A549 (cell line): ENCODE results near the gene ANKS1B. TPM values are rescaled to one million over a fixed set of nuclear protein-coding genes. Genes with fewer than 3 reads are reported as not detected.

Source experiments
- ATAC-seq, 2 experiments: fragments of 200-7000 bp in 1 of 2; fragments of >200 bp in 1 of 2; cut with Nextera tagmentation in 1 of 2; cut with Tn5 transposase in 1 of 2; 3 replicates each; pipeline versions ENCODE4 v1.8.0 to v1.9.1; 2018 to 2020; ENCODE audit warnings: mild to moderate bottlenecking in 1 of 2, moderate library complexity in 1 of 2
- CTCF ChIA-PET: fragments of 300-600 bp; sonication (Branson Sonifier 250); formaldehyde crosslinking; extraction: SDS; loops from one replicate; lab custom pipeline; 2021; ENCODE audit warnings: antibody characterized with exemption, inconsistent platforms; lab: Yijun Ruan, JAX
- POLR2A ChIA-PET: fragments of 350-600 bp; formaldehyde crosslinking; extraction: SDS; loops from one replicate; lab custom pipeline; 2021; ENCODE audit warnings: antibody characterized with exemption, inconsistent platforms; lab: Yijun Ruan, JAX
- DNase-seq, 2 experiments: peaks; one replicate each; pipeline versions ENCODE4 v3.0.0 to v3.0.0-alpha.2; 2011 to 2016; ENCODE audit warnings: low read depth in 1 of 2, low spot score in 1 of 2
- FAIRE-seq: peaks from 2 replicates; lab custom pipeline; 2011; peaks lifted over from hg19 to GRCh38; lab: Jason Lieb, UNC
- H3K27ac ChIP-seq, 2 experiments: fragments of >200 bp; sonication (Bioruptor Twin); formaldehyde crosslinking; 3 replicates each; pipeline ENCODE4 v1.5.1; 2016 to 2017
- H3K4me1 ChIP-seq: fragments of >200 bp; sonication (Bioruptor Twin); formaldehyde crosslinking; 3 replicates; pipeline ENCODE4 v1.6.1; 2016
- H3K4me2 ChIP-seq: fragments of >200 bp; sonication (Bioruptor Twin); formaldehyde crosslinking; 3 replicates; pipeline ENCODE4 v1.6.1; 2016
- H3K4me3 ChIP-seq: fragments of >200 bp; sonication (Bioruptor Twin); formaldehyde crosslinking; 3 replicates; pipeline ENCODE4 v1.5.1; 2016
- H3K9me3 ChIP-seq: fragments of >200 bp; sonication (Bioruptor Twin); formaldehyde crosslinking; 3 replicates; pipeline ENCODE4 v1.6.1; 2016
- BHLHE40 ChIP-seq: IDR thresholded peaks from 2 replicates; pipeline ENCODE4 v1.6.1; 2012; ENCODE audit warnings: low read depth, low read length, inconsistent platforms
- CBX2 ChIP-seq: fragments of 200-600 bp; sonication (generic); IDR thresholded peaks from 2 replicates; pipeline ENCODE4 v1.6.1; 2016; ENCODE audit warnings: low read depth, mild to moderate bottlenecking, borderline replicate concordance
- CEBPB ChIP-seq, 2 experiments: fragments of >200 bp in 1 of 2; sonication (Bioruptor Twin) in 1 of 2; formaldehyde crosslinking in 1 of 2; IDR thresholded peaks; 2 replicates each; pipeline ENCODE4 v1.6.1; 2012 to 2016
- CHD2 ChIP-seq: fragments of 150-350 bp; IDR thresholded peaks from 2 replicates; pipeline ENCODE4 v1.6.1; 2014; ENCODE audit warnings: low read length; ENCODE audit not compliant: partially characterized antibody
- EHMT2 ChIP-seq: fragments of 200-600 bp; sonication (generic); IDR thresholded peaks from 2 replicates; pipeline ENCODE4 v1.6.1; 2016; ENCODE audit warnings: antibody characterized with exemption, low read depth, mild to moderate bottlenecking, moderate library complexity
- FOSB ChIP-seq: fragments of 250-450 bp; sonication (Bioruptor Pico); IDR thresholded peaks from 2 replicates; pipeline ENCODE4 v1.5.0; 2020; ENCODE audit warnings: mild to moderate bottlenecking, moderate library complexity
- FOSL2 ChIP-seq, 2 experiments: fragments of 450-650 bp in 1 of 2; fragments of >200 bp in 1 of 2; sonication (Bioruptor Twin) in 1 of 2; formaldehyde crosslinking; IDR thresholded peaks; 2 replicates each; pipeline versions ENCODE4 v1.5.0 to v1.6.1; 2016 to 2020; ENCODE audit warnings: mild to moderate bottlenecking in 1 of 2, moderate library complexity in 1 of 2
- FOXS1 ChIP-seq: fragments of 250-450 bp; sonication (Bioruptor Pico); IDR thresholded peaks from 2 replicates; pipeline ENCODE4 v1.5.0; 2020; ENCODE audit warnings: mild to moderate bottlenecking, moderate library complexity
- HEYL ChIP-seq: fragments of 250-450 bp; sonication (Bioruptor Pico); IDR thresholded peaks from 2 replicates; pipeline ENCODE4 v1.8.0; 2021; ENCODE audit warnings: mild to moderate bottlenecking, moderate library complexity
- HOXB5 ChIP-seq: fragments of 250-450 bp; sonication (Bioruptor Pico); IDR thresholded peaks from 2 replicates; pipeline ENCODE4 v1.5.0; 2020; ENCODE audit warnings: mild to moderate bottlenecking, moderate library complexity
- JUN ChIP-seq, 2 experiments: fragments of >200 bp; sonication (Bioruptor Twin); formaldehyde crosslinking; IDR thresholded peaks; 2 replicates in 1 of 2; 3 replicates in 1 of 2; pipeline ENCODE4 v1.6.1; 2016 to 2017
- JUNB ChIP-seq: fragments of >200 bp; sonication (Bioruptor Twin); formaldehyde crosslinking; IDR thresholded peaks from 2 replicates; pipeline ENCODE4 v1.6.1; 2016
- MYC ChIP-seq: IDR thresholded peaks from 2 replicates; pipeline ENCODE4 v1.6.1; 2012; ENCODE audit warnings: mild to moderate bottlenecking, inconsistent platforms, low read length, improper control_type of control experiment, borderline replicate concordance
- NPAS2 ChIP-seq: fragments of 250-450 bp; sonication (Bioruptor Pico); IDR thresholded peaks from 2 replicates; pipeline ENCODE4 v1.8.0; 2022; ENCODE audit warnings: mild to moderate bottlenecking, moderate library complexity, borderline replicate concordance
- NR3C1 ChIP-seq: fragments of >200 bp; sonication (Bioruptor Twin); formaldehyde crosslinking; IDR thresholded peaks from 3 replicates; pipeline ENCODE4 v1.6.1; 2017
- RAD21 ChIP-seq, 2 experiments: fragments of >200 bp in 1 of 2; sonication (Bioruptor Twin) in 1 of 2; formaldehyde crosslinking in 1 of 2; IDR thresholded peaks in 1 of 2; conservative IDR thresholded peaks in 1 of 2; 2 replicates in 1 of 2; 3 replicates in 1 of 2; pipeline ENCODE4 v1.6.1; 2012 to 2018; ENCODE audit warnings: inconsistent platforms in 1 of 2
- RCOR1 ChIP-seq: fragments of 150-350 bp; IDR thresholded peaks from 2 replicates; pipeline ENCODE4 v1.6.1; 2014; ENCODE audit warnings: antibody characterized with exemption, low read length, low read depth
- REST ChIP-seq: fragments of 200-600 bp; sonication (generic); IDR thresholded peaks from 2 replicates; pipeline ENCODE4 v1.6.1; 2016; ENCODE audit warnings: antibody characterized with exemption, mild to moderate bottlenecking, moderate library complexity
- RNF2 ChIP-seq: fragments of 200-600 bp; sonication (generic); IDR thresholded peaks from 2 replicates; pipeline ENCODE4 v1.6.1; 2016; ENCODE audit warnings: low read depth, mild to moderate bottlenecking, antibody characterized with exemption, moderate library complexity, borderline replicate concordance
- SMC3 ChIP-seq: fragments of >200 bp; sonication (Bioruptor Twin); formaldehyde crosslinking; IDR thresholded peaks from 3 replicates; pipeline ENCODE4 v1.6.1; 2018; ENCODE audit warnings: inconsistent platforms
- SREBF2 ChIP-seq: fragments of 450-650 bp; IDR thresholded peaks from 2 replicates; pipeline ENCODE4 v1.6.1; 2014; ENCODE audit warnings: mild to moderate bottlenecking, moderate library complexity
- TP53 ChIP-seq: fragments of 250-450 bp; sonication (Bioruptor Pico); IDR thresholded peaks from 2 replicates; pipeline ENCODE4 v1.5.0; 2021; ENCODE audit warnings: mild to moderate bottlenecking, moderate library complexity
- ZFP36 ChIP-seq: fragments of 450-650 bp; IDR thresholded peaks from 2 replicates; pipeline ENCODE4 v1.6.1; 2014; ENCODE audit warnings: borderline replicate concordance; ENCODE audit not compliant: partially characterized antibody
- ZSCAN20 ChIP-seq: fragments of 250-450 bp; sonication (Bioruptor Pico); IDR thresholded peaks from 2 replicates; pipeline ENCODE4 v1.8.0; 2022; ENCODE audit warnings: mild to moderate bottlenecking, moderate library complexity
- WGBS: methylation state at CpG from one replicate; pipeline ENCODE4 v1.1.6; 2017; ENCODE audit errors: missing lambda C conversion rate; 5-methylcytosine and 5-hydroxymethylcytosine counted together
- polyA plus RNA-seq, 4 experiments: library from polyadenylated mRNA; depleted of rRNA in 3 of 4; stranded (reverse); fragments of >200 nt; fragmentation: RNase III in 1 of 4; extraction: RNeasy Plus Mini Kit Qiagen cat#74134 plus additional on column Dnase treatment in 1 of 4; gene quantifications; 2 replicates in 3 of 4; 3 replicates in 1 of 4; pipeline ENCODE4 v1.2.3, GENCODE V29; 2011 to 2017
- TF ChIP-seq, protein P1 (sequence below): fragments of >200 bp; sonication (Bioruptor Twin); formaldehyde crosslinking; IDR thresholded peaks from 3 replicates; pipeline ENCODE4 v1.5.1; 2016
- TF ChIP-seq, protein P2 (sequence below): fragments of >200 bp; sonication (Bioruptor Twin); formaldehyde crosslinking; IDR thresholded peaks from 2 replicates; pipeline ENCODE4 v1.6.1; 2016

The ANKS1B gene
- polyA plus RNA-seq, 2 of the 4 experiments (the other 2 are of a cell fraction), result 1.5 to 2.2 TPM

DNA sequence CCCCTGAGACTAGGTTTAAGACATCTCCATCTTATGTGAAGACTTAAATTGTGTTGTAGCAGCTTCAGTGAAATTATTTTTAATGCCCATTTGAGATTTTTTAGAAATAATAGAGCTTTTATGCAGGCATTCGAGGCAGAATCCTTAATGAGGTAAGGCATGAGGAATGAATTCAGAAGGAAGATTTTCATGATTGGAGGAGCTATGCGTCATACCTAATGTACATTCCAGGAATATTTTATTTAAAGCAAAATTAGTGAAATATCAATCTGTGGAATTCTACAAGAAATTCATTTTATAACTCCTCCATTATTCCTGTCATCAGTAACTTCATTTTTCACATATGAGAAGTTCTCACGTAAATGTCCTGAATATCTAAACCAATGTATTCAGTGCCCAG lies 373.1 kb downstream of the ANKS1B start:
- ChIA-PET POLR2A (no interaction called here), CTCF (no interaction called here)
- FAIRE-seq, result no peak
- no peak overlapping the region for H3K4me2 ChIP-seq
- no peaks in the 10 kb centered on the region for H3K9me3 ChIP-seq
- no peak for DNase-seq
- no peak for ATAC-seq
- TF ChIP-seq NPAS2 (CRISPR knock-in tag), result no peak
- no peak for TF ChIP-seq TP53
- TF ChIP-seq HEYL (CRISPR knock-in tag), result no peak
- no peak for TF ChIP-seq RAD21 (conservative IDR thresholded peaks at IDR 0.05 in 1 of 2, IDR thresholded peaks at IDR 0.05 in 1 of 2)
- no peak for TF ChIP-seq JUNB
- TF ChIP-seq ZFP36, result no peak
- no peak for TF ChIP-seq CHD2
- no peak for TF ChIP-seq NR3C1
- TF ChIP-seq FOXS1, result no peak
- no peak for TF ChIP-seq RCOR1
- TF ChIP-seq FOSL2 (IDR thresholded peaks at IDR 0.05), result no peak
- no peak for TF ChIP-seq FOSL2 (CRISPR knock-in tag; IDR thresholded peaks at IDR 0.05)
- no peak for TF ChIP-seq REST
- no peak overlapping the region for H3K4me3 ChIP-seq
- H3K27ac ChIP-seq, result no peak overlapping the region
- H3K4me1 ChIP-seq, result no peaks in the 10 kb centered on the region
- WGBS, result 52% methylated on average over 3 of the region's 3 CpGs

DNA sequence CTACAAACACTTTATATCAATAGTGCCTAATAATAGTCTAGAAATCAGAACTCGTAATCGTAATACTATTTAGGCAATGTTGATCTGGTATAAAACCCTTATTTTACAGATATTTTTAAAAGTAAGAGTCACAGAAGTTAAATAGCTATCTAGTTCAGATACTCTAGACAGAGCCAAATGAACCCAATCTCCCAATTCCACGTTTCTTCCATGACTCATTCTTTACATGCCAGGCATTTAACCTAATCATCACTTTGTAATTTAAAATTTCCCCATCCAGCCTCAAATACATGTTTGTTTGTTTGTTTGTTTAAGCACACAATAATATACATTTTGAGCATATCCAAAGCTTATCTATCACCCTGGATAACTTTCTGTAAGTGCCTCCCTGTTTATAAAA lies 373.6 kb downstream of the ANKS1B start:
- Histone ChIP-seq H3K4me2 (no peak overlapping the region), H3K4me1 (no peaks in the 10 kb centered on the region), H3K4me3 (no peak overlapping the region), H3K27ac (no peak overlapping the region), H3K9me3 (no peaks in the 10 kb centered on the region)
- 11% methylated on average over 3 of the region's 3 CpGs for WGBS
- ATAC-seq (no peak), FAIRE-seq (no peak), DNase-seq (no peak)
- TF ChIP-seq CBX2, result no peak
- TF ChIP-seq RNF2, result no peak
- TF ChIP-seq, protein P1, sequence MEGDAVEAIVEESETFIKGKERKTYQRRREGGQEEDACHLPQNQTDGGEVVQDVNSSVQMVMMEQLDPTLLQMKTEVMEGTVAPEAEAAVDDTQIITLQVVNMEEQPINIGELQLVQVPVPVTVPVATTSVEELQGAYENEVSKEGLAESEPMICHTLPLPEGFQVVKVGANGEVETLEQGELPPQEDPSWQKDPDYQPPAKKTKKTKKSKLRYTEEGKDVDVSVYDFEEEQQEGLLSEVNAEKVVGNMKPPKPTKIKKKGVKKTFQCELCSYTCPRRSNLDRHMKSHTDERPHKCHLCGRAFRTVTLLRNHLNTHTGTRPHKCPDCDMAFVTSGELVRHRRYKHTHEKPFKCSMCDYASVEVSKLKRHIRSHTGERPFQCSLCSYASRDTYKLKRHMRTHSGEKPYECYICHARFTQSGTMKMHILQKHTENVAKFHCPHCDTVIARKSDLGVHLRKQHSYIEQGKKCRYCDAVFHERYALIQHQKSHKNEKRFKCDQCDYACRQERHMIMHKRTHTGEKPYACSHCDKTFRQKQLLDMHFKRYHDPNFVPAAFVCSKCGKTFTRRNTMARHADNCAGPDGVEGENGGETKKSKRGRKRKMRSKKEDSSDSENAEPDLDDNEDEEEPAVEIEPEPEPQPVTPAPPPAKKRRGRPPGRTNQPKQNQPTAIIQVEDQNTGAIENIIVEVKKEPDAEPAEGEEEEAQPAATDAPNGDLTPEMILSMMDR, result no peak
- no peak for TF ChIP-seq SREBF2
- TF ChIP-seq MYC, result no peak
- TF ChIP-seq ZSCAN20 (CRISPR knock-in tag), result no peak
- TF ChIP-seq SMC3, result no peak
- TF ChIP-seq TP53, result no peak
- no peak for TF ChIP-seq HOXB5
- no peak for TF ChIP-seq CEBPB (IDR thresholded peaks at IDR 0.05)
- TF ChIP-seq BHLHE40, result no peak
- no peak for TF ChIP-seq REST
- TF ChIP-seq ZFP36, result no peak
- TF ChIP-seq RAD21 (conservative IDR thresholded peaks at IDR 0.05 in 1 of 2, IDR thresholded peaks at IDR 0.05 in 1 of 2), result no peak
- no peak for TF ChIP-seq EHMT2
- TF ChIP-seq FOSB (CRISPR knock-in tag), result no peak
- TF ChIP-seq JUN (IDR thresholded peaks at IDR 0.05), result no peak
- TF ChIP-seq, protein P2, sequence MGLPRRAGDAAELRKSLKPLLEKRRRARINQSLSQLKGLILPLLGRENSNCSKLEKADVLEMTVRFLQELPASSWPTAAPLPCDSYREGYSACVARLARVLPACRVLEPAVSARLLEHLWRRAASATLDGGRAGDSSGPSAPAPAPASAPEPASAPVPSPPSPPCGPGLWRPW, result no peak
- ChIA-PET CTCF (no interaction called here), POLR2A (no interaction called here)
